ENCODE results near the gene HAUS7. TPM values are rescaled to one million over a fixed set of nuclear protein-coding genes. Genes with fewer than 3 reads are reported as not detected.

The HAUS7 gene
- total and polyA plus RNA-seq, 2 of the 8 experiments (the other 6 are each of a cell fraction or from before 2014, with no cell fraction given), result 45.4 to 54.0 TPM

DNA sequence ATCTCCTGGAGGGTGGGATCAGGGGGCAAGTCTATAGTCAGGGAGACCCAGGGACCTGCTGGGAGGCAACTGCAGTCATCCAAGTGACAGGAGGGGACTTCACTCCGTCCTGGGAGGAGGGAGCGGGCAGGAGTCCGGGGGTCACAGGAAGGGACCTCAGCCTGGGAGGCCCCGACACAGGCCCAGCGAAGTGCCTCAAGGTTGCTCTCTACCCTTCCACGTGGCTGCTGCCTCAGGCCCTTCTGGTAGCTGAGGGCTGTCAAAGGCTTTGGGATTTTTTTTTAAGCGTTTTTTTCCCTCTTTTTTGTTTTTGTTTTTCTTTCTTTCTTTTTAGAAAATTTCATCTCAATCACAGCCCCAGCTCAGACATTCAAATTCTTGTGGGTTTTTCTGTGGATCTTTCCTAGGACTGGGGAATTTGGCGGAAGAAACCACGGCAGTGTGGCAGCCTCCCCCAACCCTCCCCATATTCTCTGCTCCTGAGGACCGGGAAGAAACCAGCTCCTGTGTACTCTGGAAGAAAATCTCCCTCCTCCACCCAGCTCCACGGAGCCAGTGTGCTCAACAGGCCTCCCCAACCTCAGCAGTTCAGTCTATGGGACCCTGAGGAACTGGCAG lies 1.4 kb upstream of the HAUS7 start:
- Histone ChIP-seq H3K56ac (replicated peaks; ENCODE audit: insufficient read length, low read depth, low read length) (no peak overlapping the region), H3K18ac (ENCODE audit: extremely low read depth, low read length) (no peak overlapping the region), H3K4me3 (ENCODE audit: extremely low read depth in 1 of 4, insufficient read depth in 2 of 4, low read depth in 3 of 4, low read length in 4 of 4) (no peak overlapping the region), H3K9me3 (ENCODE audit: insufficient read depth in 2 of 2, low read depth in 1 of 2, low read length in 1 of 2) (no peaks in the 10 kb centered on the region), H3K14ac (ENCODE audit: insufficient read length) (no peak overlapping the region), H3K4ac (replicated peaks; ENCODE audit: insufficient read length, low read depth, low read length) (no peak overlapping the region), H3K36me3 (ENCODE audit: control insufficient read depth in 2 of 4, insufficient read depth in 4 of 4, low read length in 3 of 4) (no peaks in the 10 kb centered on the region; a peak in 1 of 8 replicates), H4K91ac (replicated peaks; ENCODE audit: insufficient read length, low read length) (no peak overlapping the region), H3K27ac (ENCODE audit: low read depth, low read length) (no peak overlapping the region), H2BK120ac (replicated peaks; ENCODE audit: low read depth, low read length) (no peak overlapping the region), H2AFZ (ENCODE audit: low read length) (no peak overlapping the region), H3K23ac (ENCODE audit: insufficient read length) (no peak overlapping the region), H2BK15ac (ENCODE audit: low read length) (no peak overlapping the region), H3K4me1 (replicated peaks in 1 of 4; ENCODE audit: control insufficient read depth in 3 of 4, insufficient read depth in 4 of 4, low read length in 3 of 4) (peaks cover 0 to 10% (median 2%) of the 10 kb centered on the region in 4 experiments; a peak in 2 of 7 replicates), H3K4me2 (ENCODE audit: insufficient read depth in 1 of 2, low read depth in 2 of 2, low read length in 2 of 2) (no peak overlapping the region), H3K79me1 (ENCODE audit: low read depth, low read length) (peaks cover 3% of the 10 kb centered on the region; the same call in 1 of the 2 replicates), H3K79me2 (ENCODE audit: control insufficient read depth in 1 of 2, insufficient read depth in 2 of 2, low read length in 2 of 2) (peaks cover 0 to 4% of the 10 kb centered on the region in 2 experiments; a peak in 1 of 4 replicates), H3K9ac (replicated peaks in 1 of 4; ENCODE audit: extremely low read depth in 1 of 4, low read depth in 3 of 4, low read length in 3 of 4) (no peak overlapping the region), H4K5ac (ENCODE audit: insufficient read length, low read depth, low read length) (no peak overlapping the region), H2AK5ac (ENCODE audit: low read depth, low read length) (no peak overlapping the region), H2BK5ac (ENCODE audit: low read depth, low read length) (no peak overlapping the region), H2BK12ac (ENCODE audit: low read depth, low read length) (no peak overlapping the region), H3K23me2 (ENCODE audit: low read depth, low read length) (peaks cover 5% of the 10 kb centered on the region; the same call in 1 of the 2 replicates), H4K8ac (ENCODE audit: extremely low read depth, insufficient read depth, low read length) (no peak overlapping the region), H4K20me1 (replicated peaks in 1 of 2; ENCODE audit: control insufficient read depth in 1 of 2, insufficient read depth in 2 of 2, low read length in 2 of 2) (peaks cover 0 to 4% of the 10 kb centered on the region in 2 experiments), H3K27me3 (replicated peaks in 1 of 4; ENCODE audit: control insufficient read depth in 3 of 4, extremely low read depth in 1 of 4, insufficient read depth in 3 of 4, low read length in 3 of 4) (peaks cover 5 to 24% (median 18%) of the 10 kb centered on the region in 4 experiments; a peak in 6 of 7 replicates), H2BK20ac (ENCODE audit: low read length) (no peak overlapping the region)
- ChIA-PET CTCF (ENCODE audit: partially characterized antibody) (interaction anchor here (0.6 to 7.6 kb wide), 12 partner anchors 8 to 441 kb away, joined by 3 to 84 read pairs (median 8); partner anchors contain the start of gene BGN), POLR2A (ENCODE audit: partially characterized antibody) (no interaction called here)
- FAIRE-seq (no peak), DNase-seq (ENCODE audit: low read depth in 1 of 2, low spot score in 2 of 2) (no peak)
- TF ChIP-seq CHD1 (IDR thresholded peaks at IDR 0.05; ENCODE audit: low read depth, low read length) (no peak), SIRT6 (IDR thresholded peaks at IDR 0.05; ENCODE audit: low read length) (no peak), TAF1 (IDR thresholded peaks at IDR 0.05; ENCODE audit: low read depth, low read length) (no peak), SRF (IDR thresholded peaks at IDR 0.05; ENCODE audit: low read depth, low read length) (no peak), POLR2AphosphoS5 (IDR thresholded peaks at IDR 0.05; ENCODE audit: low read depth, low read length) (no peak), CTBP2 (IDR thresholded peaks at IDR 0.05; ENCODE audit: borderline replicate concordance, insufficient read depth, insufficient read length, low read length) (no peak), BACH1 (IDR thresholded peaks at IDR 0.05; ENCODE audit: low read length) (no peak), CBX5 (IDR thresholded peaks at IDR 0.05; ENCODE audit: low read depth, low read length) (no peak), E2F6 (IDR thresholded peaks at IDR 0.05) (no peak)
- TF ChIP-seq, protein P1, sequence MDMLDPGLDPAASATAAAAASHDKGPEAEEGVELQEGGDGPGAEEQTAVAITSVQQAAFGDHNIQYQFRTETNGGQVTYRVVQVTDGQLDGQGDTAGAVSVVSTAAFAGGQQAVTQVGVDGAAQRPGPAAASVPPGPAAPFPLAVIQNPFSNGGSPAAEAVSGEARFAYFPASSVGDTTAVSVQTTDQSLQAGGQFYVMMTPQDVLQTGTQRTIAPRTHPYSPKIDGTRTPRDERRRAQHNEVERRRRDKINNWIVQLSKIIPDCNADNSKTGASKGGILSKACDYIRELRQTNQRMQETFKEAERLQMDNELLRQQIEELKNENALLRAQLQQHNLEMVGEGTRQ (IDR thresholded peaks at IDR 0.05; ENCODE audit: low read length), result no peak
- 77% methylated on average over 4 of the region's 11 CpGs; no CpG with 5 or more reads in 1 of the 2 experiments for WGBS, 2 experiments (ENCODE audit: extremely low coverage in 1 of 2, insufficient coverage in 1 of 2, insufficient read length in 1 of 2, insufficient replicate concordance in 2 of 2, low coverage in 1 of 2, low lambda C conversion rate in 2 of 2, missing lambda C conversion rate in 1 of 2)
